Upper lobe of left lung (tissue), 6 donors: ENCODE data around the gene ZDHHC14. TPM values are rescaled to one million over a fixed set of nuclear protein-coding genes. Genes with fewer than 3 reads are reported as not detected.
A peak's percentile ranks its signal among the peaks of the same experiment; 100 is the strongest.
"Not testable (repeated sequence)": the region's sequence is repeated elsewhere in the genome, so short reads cannot be mapped to it uniquely, and the experiment has no call there.

Experiments used
- ATAC-seq, 2 donors: fragments of 200-7000 bp; cut with Tn5 transposase; one replicate each; pipeline ENCODE4 v1.9.1; 2022; ENCODE audit warnings: mild to moderate bottlenecking in 2 of 2, moderate library complexity in 2 of 2; ENCODE audit not compliant: low FRiP score in 2 of 2
- DNase-seq, 2 donors: peaks; one replicate each; pipeline ENCODE4 v3.0.0-alpha.2; 2019 to 2020
- H3K27ac ChIP-seq, 4 donors: fragments of 200-600 bp; sonication (generic); one replicate each; pipeline ENCODE4 v1.5.1; 2016 to 2019
- H3K27me3 ChIP-seq, 4 donors: fragments of 200-600 bp; sonication (generic); one replicate each; pipeline ENCODE4 v1.5.1; 2017 to 2019
- H3K36me3 ChIP-seq, 4 donors: fragments of 200-600 bp; sonication (generic); one replicate each; pipeline ENCODE4 v1.5.1; 2016 to 2019
- H3K4me1 ChIP-seq, 4 donors: fragments of 200-600 bp; sonication (generic); one replicate each; pipeline ENCODE4 v1.5.1; 2018 to 2019
- H3K4me3 ChIP-seq, 4 donors: fragments of 200-600 bp; sonication (generic); one replicate each; pipeline ENCODE4 v1.5.1; 2017 to 2019; ENCODE audit warnings: mild to moderate bottlenecking in 2 of 4, moderate library complexity in 1 of 4
- H3K9me3 ChIP-seq, 4 donors: fragments of 200-600 bp; sonication (generic); one replicate each; pipeline ENCODE4 v1.5.1; 2018 to 2019
- EP300 ChIP-seq, 4 donors: sonication (generic); formaldehyde crosslinking; IDR thresholded peaks; one replicate each; pipeline ENCODE4 v1.5.1; 2017; ENCODE audit warnings: antibody characterized with exemption in 4 of 4, control low read depth in 2 of 4
- POLR2A ChIP-seq, 4 donors: fragments of 450-650 bp; IDR thresholded peaks; one replicate each; pipeline ENCODE4 v1.5.1; 2016 to 2017; ENCODE audit warnings: antibody characterized with exemption in 4 of 4, mild to moderate bottlenecking in 2 of 4
- POLR2AphosphoS5 ChIP-seq, 2 donors: sonication (generic); formaldehyde crosslinking; IDR thresholded peaks; one replicate each; pipeline ENCODE4 v1.5.1; 2017; ENCODE audit warnings: antibody characterized with exemption in 2 of 2
- WGBS, 2 donors: methylation state at CpG; one replicate each; pipeline ENCODE4 v1.1.5; 2017 to 2018; 5-methylcytosine and 5-hydroxymethylcytosine counted together
- total RNA-seq, 6 donors: library from RNA; depleted of rRNA in 4 of 6; stranded (reverse); fragments of >200 nt in 4 of 6; gene quantifications; one replicate each; pipeline versions ENCODE4 v1.1.0 to v1.2.1, GENCODE V29; 2016 to 2021
- TF ChIP-seq, protein P1 (sequence below), 6 experiments: fragments of 450-650 bp in 4 of 6; fragments of 200-600 bp in 2 of 6; sonication (generic) in 2 of 6; IDR thresholded peaks; one replicate each; pipeline ENCODE4 v1.5.1; 2016 to 2019; ENCODE audit warnings: antibody characterized with exemption in 6 of 6
- donor health status: DM: no; HTN: no; CAD: no; lungs with moderate emphysema.
- donor health status: DM: no; HTN: yes; CAD: no; lungs with severe emphysema.

ZDHHC14 gene
- total RNA-seq, 6 donors from 2014 or later = 5.3 to 16.5 (median 9.4) TPM

DNA sequence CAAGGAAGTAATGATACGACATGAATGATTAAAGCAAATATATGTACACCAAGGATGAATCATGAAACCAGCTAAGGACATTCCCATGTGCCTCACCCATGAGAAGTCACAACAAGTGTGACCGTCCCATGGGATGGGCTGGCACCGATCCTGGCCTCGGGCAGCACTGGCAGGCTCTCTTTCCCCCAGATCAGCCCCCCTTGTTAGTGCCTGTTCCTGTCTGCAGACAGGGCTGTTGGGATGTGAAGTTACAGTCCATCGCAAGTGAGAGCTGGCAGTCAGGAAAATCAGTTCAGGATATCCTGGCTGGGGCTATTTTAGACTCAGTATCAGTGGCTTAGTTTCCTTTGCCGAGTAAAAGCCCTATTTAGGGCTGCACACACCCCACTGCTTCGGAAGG lies 312.9 kb downstream of the ZDHHC14 start:
- no peak for DNase-seq
- 54 to 60% methylated on average over 7 of the region's 7 CpGs for WGBS, 2 donors
- TF ChIP-seq, protein P1, sequence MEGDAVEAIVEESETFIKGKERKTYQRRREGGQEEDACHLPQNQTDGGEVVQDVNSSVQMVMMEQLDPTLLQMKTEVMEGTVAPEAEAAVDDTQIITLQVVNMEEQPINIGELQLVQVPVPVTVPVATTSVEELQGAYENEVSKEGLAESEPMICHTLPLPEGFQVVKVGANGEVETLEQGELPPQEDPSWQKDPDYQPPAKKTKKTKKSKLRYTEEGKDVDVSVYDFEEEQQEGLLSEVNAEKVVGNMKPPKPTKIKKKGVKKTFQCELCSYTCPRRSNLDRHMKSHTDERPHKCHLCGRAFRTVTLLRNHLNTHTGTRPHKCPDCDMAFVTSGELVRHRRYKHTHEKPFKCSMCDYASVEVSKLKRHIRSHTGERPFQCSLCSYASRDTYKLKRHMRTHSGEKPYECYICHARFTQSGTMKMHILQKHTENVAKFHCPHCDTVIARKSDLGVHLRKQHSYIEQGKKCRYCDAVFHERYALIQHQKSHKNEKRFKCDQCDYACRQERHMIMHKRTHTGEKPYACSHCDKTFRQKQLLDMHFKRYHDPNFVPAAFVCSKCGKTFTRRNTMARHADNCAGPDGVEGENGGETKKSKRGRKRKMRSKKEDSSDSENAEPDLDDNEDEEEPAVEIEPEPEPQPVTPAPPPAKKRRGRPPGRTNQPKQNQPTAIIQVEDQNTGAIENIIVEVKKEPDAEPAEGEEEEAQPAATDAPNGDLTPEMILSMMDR (IDR thresholded peaks at IDR 0.05) = no peak
- TF ChIP-seq POLR2AphosphoS5 (IDR thresholded peaks at IDR 0.05) (no peak), EP300 (IDR thresholded peaks at IDR 0.05) (no peak), POLR2A (IDR thresholded peaks at IDR 0.05) (no peak)
- Histone ChIP-seq H3K4me3 (no peak overlapping the region), H3K4me1 (peaks cover under 1 to 9% (median 3%) of the 10 kb centered on the region in 4 donors), H3K27me3 (no peaks in the 10 kb centered on the region), H3K36me3 (no peaks in the 10 kb centered on the region), H3K27ac (peak overlapping the region in 1 of 4 donors; percentile 34), H3K9me3 (peaks cover 0 to 10% (median 2%) of the 10 kb centered on the region in 4 donors)
- ATAC-seq = no peak

DNA sequence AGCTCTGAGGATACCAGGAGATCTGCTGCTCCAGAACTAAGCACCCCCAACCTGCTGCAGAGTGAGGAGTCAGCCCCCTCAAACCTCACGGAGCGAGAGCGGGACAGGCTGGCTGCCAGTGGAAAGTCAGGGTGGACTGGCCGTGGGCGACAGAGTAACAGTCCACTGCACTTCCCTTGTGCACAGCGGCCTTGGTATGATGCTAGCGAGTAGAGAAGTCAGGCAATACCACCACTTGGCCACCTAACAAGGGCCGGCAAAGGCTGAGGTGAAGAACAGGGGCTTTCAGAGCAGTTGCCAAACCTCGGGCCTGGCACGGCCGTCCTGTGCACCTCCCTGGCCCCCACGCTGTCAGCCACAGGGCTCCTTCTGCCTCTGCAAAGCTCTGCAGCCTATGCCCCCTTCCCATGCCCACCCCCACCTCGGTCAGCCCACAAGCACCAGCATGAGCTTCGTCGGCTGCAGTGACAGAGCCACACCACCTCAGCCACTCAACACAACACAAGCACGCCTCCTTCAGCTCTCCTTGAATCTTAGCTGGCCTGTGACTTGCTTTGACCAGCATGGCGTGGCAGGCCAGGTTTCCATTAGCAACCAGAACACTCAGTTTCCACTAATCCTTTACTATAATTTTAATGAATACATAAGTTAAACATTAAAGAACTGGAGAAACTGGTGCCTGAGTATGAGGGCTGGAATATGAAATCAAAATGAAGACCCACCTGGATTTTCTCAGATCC lies 314.5 kb downstream of the ZDHHC14 start:
- no peaks in the 10 kb centered on the region for H3K27me3 ChIP-seq
- H3K36me3 ChIP-seq = no peaks in the 10 kb centered on the region
- TF ChIP-seq POLR2AphosphoS5 (IDR thresholded peaks at IDR 0.05) = no peak
- TF ChIP-seq EP300 (IDR thresholded peaks at IDR 0.05) = no peak
- no peak for TF ChIP-seq POLR2A (IDR thresholded peaks at IDR 0.05)
- TF ChIP-seq, protein P1 (IDR thresholded peaks at IDR 0.05) = no peak
- H3K27ac ChIP-seq = no peak overlapping the region
- no peak for DNase-seq
- no peak overlapping the region for H3K4me3 ChIP-seq
- no peak for ATAC-seq
- peaks cover 0 to 10% (median 2%) of the 10 kb centered on the region in 4 donors for H3K9me3 ChIP-seq
- peaks cover 0 to 4% (median 0%) of the 10 kb centered on the region in 4 donors for H3K4me1 ChIP-seq
- 82% methylated on average over 9 to 17 of the region's 17 CpGs for WGBS, 2 donors

DNA sequence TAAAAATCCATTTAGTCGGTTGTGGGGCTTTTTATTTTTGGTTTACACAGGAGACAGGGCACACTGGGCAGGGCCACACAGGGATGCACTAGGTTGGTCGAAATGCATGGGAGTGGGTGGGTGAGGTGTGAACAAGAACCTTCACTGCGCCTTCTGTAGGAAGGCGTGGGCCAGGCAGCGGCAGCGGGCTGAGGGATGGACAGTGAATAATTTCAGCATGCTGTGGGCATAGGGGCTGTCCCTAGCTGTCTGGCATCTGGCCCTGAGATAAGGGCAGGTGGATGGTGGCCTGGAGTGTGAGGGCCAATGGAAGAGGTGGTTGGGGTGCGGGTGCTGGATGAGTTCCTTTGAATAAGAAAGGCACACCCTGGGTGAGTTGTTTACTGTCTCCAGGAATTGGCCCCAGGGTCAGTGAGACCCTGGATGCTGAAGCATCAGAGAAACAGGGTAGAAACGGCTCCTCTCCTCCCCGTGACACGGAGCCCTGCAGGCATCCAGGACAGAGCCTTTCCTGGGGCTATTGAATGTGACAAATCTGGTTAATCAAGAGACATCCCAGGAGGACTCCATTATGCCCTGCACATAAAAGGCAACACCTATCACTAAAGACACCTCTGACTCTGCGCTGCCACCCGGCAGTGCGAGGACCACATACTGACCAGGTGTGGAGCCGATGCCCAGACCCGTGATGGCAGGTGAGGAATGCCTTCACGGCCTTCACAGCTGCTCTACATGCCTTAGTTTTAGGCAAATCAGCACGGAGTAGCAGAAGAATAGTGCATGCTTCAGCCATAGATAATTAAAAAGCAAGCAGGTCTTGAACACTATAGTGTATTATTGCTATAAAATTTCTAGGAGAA lies 319.0 kb downstream of the ZDHHC14 start:
- no peak overlapping the region for H3K27ac ChIP-seq
- DNase-seq (no peak), ATAC-seq (peak in 1 of 2 donors; percentile 63)
- no peaks in the 10 kb centered on the region for H3K36me3 ChIP-seq
- H3K27me3 ChIP-seq = no peaks in the 10 kb centered on the region
- H3K9me3 ChIP-seq = peaks cover 0 to 10% (median 2%) of the 10 kb centered on the region in 4 donors
- WGBS, 2 donors = 83 to 85% methylated on average over 12 to 17 of the region's 17 CpGs
- H3K4me1 ChIP-seq = no peaks in the 10 kb centered on the region
- H3K4me3 ChIP-seq = no peak overlapping the region
- TF ChIP-seq POLR2AphosphoS5 (IDR thresholded peaks at IDR 0.05) (no peak), POLR2A (IDR thresholded peaks at IDR 0.05) (no peak)

DNA sequence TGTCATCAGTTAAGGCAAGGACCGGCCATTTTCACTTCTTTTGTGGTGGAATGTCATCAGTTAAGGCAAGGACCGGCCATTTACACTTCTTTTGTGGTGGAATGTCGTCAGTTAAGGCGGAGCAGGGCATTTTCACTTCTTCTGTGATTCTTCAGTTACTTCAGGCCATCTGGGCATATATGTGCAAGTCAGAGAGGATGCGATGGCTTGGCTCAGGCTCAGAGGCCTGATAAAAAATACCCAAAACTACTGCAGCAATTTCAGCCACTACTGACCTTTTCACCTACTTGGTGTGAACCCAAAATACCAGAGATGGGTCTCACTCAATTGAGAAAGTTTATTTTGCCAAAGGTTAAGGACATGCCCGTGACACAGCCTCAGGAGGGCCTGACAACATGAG lies 325.4 kb downstream of the ZDHHC14 start:
- not testable (repeated sequence) for H3K27me3 ChIP-seq, H3K36me3 ChIP-seq, H3K4me1 ChIP-seq, ATAC-seq, DNase-seq, H3K27ac ChIP-seq, H3K4me3 ChIP-seq, H3K9me3 ChIP-seq
- 78 to 85% methylated on average over 6 of the region's 6 CpGs for WGBS, 2 donors

DNA sequence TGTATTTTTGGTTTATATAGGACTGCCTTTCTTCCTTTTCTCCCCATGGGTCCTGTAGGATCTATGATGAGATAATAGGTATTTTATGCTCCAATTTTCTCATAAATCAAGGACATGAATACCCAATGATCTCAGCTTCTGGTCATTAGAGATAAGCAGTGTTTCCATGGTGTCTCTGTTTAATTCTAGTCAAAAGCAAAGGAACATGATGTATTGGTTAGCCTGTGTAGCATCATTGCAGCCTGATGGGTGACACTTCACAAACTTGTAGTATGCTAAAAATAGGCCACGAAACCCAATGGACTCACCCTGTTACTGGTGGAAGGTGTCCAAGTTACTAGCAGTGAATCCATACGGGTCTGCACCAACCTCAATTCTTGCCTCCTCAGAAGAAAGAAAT lies 325.9 kb downstream of the ZDHHC14 start:
- H3K36me3 ChIP-seq = no peaks in the 10 kb centered on the region
- WGBS, 2 donors = 70 to 87% methylated on average over 2 of the region's 2 CpGs
- no peaks in the 10 kb centered on the region for H3K4me1 ChIP-seq
- no peaks in the 10 kb centered on the region for H3K27me3 ChIP-seq
- H3K9me3 ChIP-seq = no peaks in the 10 kb centered on the region
- TF ChIP-seq POLR2AphosphoS5 (IDR thresholded peaks at IDR 0.05) = no peak
- no peak for TF ChIP-seq EP300 (IDR thresholded peaks at IDR 0.05)
- ATAC-seq = no peak
- no peak overlapping the region for H3K27ac ChIP-seq
- no peak for DNase-seq
- H3K4me3 ChIP-seq = no peak overlapping the region

DNA sequence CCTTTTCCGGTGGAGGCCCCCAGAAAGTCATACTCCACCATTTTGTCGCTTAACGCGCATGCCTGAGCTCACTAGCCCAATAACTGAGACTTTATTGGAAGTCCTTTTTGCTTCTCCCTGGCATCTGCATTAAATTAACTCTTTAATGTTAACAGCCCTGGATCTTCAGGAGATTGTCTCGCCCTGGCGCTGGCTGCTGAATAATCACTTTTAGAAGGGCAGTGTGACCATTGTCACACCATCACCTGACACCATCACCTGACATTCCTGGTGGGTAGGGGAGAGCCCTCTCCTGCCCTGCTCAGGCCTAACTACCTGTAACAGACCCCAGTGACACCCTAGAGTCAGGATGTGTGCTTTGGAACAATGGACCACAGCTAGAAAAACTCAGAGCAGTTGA lies 326.6 kb downstream of the ZDHHC14 start:
- DNase-seq (no peak), ATAC-seq (no peak)
- no peak overlapping the region for H3K4me3 ChIP-seq
- H3K36me3 ChIP-seq = no peaks in the 10 kb centered on the region
- no peaks in the 10 kb centered on the region for H3K4me1 ChIP-seq
- no peaks in the 10 kb centered on the region for H3K9me3 ChIP-seq
- H3K27me3 ChIP-seq = no peaks in the 10 kb centered on the region
- WGBS, 2 donors = 57 to 72% methylated on average over 5 to 6 of the region's 6 CpGs
- no peak for TF ChIP-seq POLR2A (IDR thresholded peaks at IDR 0.05)
- TF ChIP-seq, protein P1 (IDR thresholded peaks at IDR 0.05) = no peak
- TF ChIP-seq POLR2AphosphoS5 (IDR thresholded peaks at IDR 0.05) = no peak
- no peak for TF ChIP-seq EP300 (IDR thresholded peaks at IDR 0.05)
- H3K27ac ChIP-seq = no peak overlapping the region
